ENCODE measurements around the gene TUBG1.
"Not testable (repeated sequence)": the region's sequence is repeated elsewhere in the genome, so short reads cannot be mapped to it uniquely, and the experiment has no call there.

Gene TUBG1

DNA sequence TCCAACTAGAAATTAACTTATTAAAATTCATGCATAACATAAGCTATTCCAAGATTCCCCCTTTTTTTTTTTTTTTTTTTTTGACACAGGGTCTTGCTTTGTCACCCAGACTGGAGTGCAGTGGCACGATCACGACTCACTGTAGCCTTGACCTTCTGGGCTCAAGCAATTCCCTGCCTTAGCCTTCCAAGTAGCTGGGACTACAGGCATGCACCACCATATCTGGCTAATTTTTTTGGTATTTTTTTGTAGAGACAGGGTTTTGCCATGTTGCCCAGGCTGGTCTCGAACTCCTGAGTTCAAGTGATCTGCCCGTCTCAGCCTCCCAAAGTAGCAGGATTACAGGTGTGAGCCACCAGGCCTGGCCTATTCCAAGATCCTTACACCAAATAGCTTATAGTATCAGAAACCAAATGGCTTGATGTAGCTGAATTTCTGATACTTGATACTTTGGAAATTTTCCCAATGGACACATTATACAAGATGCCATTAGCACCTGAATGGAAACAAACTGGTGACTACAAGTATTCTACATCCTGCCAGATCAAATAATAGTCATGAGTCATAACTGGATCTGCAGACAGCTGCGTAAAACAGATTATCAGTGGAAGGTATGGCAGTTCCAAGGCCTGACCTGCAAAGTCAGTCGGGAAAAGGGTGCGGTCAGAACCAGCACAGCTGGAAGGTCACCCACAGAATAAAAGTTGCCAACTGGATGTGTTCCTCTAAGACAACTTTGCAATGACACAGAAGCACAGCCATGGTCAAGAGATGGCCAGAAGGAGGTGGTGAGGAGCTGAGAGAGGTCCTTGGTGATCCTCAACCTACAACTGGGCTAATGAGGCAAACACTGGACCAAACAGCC, 14.5 kb downstream of the TUBG1 start:
- peak; percentile 89 for DNase-seq (ENCODE audit: low spot score)

- not testable (repeated sequence) for DNase-seq (ENCODE audit: low spot score)
Measured at GRCh38 chr17:42627032-42627764, 17.7 kb downstream of the TUBG1 start.

DNA sequence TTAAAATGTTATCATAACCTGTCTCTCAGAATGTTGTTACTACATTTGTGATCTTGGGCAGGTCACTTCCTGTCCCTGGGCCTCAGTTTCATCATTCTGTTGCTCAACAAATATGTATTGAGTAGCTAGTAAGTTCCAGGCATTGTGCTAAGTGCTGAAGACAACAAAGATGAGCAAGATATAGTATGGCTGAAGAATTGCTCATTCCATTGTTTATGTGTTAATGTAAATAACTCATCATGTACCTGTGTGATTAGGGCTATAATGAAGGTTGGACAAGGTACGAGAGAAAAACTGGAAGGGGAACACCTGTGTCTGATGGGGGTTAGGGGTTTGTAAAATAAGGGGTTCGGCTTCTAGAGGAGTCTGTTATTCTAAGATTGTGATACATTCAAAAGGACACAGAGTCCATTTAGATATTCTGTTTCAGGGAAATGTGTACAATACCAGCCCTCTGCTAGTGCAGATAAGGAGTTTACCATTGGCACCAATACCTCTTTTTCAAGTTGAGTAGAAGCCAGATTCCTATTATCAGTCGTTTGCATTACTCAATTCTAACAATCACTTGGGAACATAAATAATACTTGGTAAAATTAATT, 20.0 kb downstream of the TUBG1 start:
- DNase-seq (ENCODE audit: low spot score), result peak; percentile 91

GRCh38 chr17:42632949-42633444, 23.5 kb downstream of the TUBG1 start:
- peak; percentile 80 for DNase-seq (ENCODE audit: low spot score)

- peak; percentile 45 for DNase-seq (ENCODE audit: low spot score)
Measured at GRCh38 chr17:42639525-42640113, 30.1 kb downstream of the TUBG1 start.

DNA sequence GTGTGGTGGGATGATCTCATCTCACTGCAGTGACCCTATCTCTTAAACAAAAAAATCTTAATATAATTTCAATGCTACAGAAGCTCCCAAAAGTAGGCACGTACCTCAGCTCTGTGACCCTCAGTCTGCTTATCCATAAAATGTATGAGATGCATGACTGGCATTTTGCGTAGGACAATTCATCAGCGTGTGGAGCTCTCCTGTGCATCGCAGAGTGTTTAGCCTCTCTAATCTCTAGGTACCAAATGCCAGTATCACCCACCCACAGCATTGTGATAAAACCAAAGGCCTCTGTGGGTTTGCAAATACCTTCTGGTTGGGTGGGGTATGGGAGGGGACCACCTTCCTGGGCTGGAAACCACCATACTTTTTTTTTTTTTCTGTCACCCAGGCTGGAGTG, 30.6 kb downstream of the TUBG1 start:
- DNase-seq (ENCODE audit: low spot score), result peak; percentile 86

DNA sequence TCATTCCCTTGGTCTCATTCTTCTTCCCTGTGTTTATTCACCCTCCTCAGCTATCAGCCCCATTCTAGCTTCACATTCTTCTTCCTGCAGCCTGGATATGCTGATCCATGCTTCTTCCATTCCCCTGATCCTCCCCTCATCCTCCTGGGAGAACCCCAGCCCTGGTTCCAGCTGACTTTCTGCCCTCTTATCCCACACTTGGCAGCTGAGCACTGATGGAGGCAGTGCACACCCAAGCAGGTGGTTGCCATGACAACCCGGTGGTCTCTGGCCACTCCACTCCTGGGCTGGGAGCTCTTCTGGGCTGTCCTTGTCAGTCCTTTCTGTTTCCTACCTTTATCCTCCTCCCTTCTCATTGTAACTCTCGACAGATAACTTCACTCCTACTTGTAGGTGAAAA, 32.9 kb downstream of the TUBG1 start:
- no peak for DNase-seq (ENCODE audit: low spot score)

DNA sequence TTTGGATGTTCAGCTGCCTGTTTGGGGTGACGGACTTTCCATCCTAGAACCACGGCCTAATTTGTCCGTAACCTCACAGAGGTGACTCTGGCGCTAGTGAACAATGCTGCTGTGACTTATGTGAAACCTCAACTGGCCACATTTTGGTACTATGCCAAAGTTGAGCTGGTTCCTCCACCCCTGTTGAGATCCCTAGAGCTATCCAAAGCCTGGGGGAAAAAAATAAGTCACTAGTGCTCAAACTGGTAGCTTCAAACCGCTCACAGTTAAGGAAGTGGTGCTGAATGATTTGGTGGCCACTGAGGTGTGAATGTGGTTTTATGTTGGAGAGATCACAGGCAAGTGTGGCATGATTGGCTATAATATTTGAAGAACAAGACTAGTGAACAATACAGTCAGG, 38.3 kb downstream of the TUBG1 start:
- DNase-seq (ENCODE audit: low spot score), result no peak

DNA sequence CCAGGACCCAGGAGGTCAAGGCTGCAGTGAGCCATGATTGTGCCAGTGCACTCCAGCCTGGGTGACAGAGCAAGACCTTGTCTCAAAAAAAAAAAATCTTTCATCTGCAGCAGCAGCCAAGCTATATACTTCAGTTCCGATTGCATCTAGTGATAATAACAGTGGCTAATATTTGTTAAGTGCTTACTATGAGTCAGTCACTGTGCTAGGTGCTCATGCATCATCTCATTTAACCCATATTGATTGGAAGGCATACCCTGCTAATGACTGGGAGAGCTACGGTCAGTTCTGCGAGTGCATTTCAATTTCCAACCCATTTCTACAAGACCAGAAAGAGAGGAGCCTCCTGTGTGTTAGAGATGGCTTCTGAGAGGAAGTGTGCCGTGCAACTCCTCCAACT, 41.9 kb downstream of the TUBG1 start:
- DNase-seq (ENCODE audit: low spot score), result no peak

GRCh38 chr17:42653179-42654124, 44.0 kb downstream of the TUBG1 start:
- DNase-seq (ENCODE audit: low spot score), result no peak

- DNase-seq (ENCODE audit: low spot score), result no peak
Measured at GRCh38 chr17:42655528-42655927, 46.0 kb downstream of the TUBG1 start.

DNA sequence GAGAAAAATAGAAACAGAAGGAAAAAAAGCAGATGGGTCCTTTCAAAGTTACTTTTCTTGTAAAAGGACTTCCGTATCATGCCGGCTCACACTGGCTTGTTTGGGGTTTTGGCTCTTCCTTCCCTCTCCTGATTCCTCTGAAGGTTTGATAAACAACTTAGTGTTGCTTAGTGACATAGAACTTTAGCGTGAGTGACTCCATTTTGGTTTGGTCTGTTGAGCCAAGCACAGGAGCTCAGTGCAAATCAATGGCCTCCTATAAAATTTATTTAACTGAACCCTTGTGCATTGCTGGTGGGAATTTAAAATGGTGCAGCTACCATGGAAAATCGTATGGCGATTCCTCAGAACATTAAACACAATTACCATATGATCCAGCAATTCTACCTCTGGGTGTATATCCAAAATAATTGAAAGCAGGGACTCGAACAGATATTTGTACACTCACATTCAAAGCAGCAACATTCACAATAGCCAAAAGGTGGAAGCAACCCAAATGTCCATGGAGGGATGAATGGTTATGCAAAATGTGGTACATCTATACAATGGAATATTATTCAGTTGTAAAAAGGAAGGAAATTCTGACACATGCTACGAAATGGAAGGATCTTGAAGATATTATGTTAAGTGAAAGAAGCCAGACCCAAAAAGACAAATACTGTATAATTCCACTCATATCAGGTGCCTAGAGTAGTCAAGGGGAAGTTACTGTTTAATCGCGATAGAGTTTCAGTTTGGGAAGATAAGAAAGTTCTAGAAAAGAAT, 48.5 kb downstream of the TUBG1 start:
- DNase-seq (ENCODE audit: low spot score), result no peak

DNA sequence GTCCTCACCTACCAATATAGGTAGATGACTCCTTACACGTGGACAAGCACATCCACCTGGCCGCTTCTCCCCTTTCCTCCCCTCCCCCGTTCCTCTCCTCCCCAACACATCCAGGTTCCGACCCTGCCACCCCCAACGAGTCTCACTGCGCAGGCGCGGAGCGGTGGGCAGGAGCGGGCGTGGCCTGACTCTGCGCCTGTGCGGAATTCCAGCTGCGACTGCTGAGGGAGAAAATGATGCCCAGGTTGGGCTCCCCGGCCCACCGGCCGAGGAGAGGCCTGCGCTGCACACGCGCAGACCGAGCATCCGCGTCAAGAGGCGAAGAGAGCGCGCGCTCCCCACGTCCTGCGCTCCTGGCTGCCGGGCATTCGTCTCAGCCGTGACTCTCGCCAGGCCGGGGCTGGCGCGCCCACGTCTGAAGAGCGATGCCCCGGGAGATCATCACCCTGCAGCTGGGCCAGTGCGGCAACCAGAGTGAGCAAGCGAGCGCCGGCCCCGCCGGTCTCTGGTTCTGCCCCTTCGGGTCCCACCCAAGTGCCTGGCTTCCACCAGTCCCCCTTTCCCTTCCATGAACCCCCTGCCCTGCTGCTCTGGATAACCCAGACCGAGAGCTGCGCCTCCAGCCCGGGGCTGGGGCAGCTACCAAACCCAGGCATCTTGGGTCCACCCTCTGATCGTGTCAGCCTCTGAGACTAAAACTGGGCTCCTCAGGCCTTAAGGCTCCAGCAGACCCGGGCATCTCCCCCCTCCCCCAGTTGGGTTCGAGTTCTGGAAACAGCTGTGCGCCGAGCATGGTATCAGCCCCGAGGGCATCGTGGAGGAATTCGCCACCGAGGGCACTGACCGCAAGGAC, 49.8 kb downstream of the TUBG1 start, which contains the start of gene TUBG2:
TUBG2 (plus strand) TSS at position 206 of the 853 bp plus-strand sequence; CDS start at position 426, 220 bp downstream.
- peak; percentile 74 for DNase-seq (ENCODE audit: low spot score)

DNA sequence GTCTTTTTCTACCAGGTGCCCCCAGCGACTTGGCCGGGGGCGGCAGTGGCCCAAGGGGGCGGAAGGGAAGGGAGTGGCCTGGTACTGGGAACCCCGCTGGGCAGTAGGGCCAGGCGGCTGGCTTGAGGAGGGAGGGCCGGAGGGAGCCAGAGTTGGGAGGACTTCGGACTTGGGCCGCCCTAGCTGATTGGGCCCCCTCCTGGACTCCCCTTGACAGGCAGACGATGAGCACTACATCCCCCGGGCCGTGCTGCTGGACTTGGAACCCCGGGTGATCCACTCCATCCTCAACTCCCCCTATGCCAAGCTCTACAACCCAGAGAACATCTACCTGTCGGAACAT, 50.4 kb downstream of the TUBG1 start:
- DNase-seq (ENCODE audit: low spot score), result not testable (repeated sequence)

DNA sequence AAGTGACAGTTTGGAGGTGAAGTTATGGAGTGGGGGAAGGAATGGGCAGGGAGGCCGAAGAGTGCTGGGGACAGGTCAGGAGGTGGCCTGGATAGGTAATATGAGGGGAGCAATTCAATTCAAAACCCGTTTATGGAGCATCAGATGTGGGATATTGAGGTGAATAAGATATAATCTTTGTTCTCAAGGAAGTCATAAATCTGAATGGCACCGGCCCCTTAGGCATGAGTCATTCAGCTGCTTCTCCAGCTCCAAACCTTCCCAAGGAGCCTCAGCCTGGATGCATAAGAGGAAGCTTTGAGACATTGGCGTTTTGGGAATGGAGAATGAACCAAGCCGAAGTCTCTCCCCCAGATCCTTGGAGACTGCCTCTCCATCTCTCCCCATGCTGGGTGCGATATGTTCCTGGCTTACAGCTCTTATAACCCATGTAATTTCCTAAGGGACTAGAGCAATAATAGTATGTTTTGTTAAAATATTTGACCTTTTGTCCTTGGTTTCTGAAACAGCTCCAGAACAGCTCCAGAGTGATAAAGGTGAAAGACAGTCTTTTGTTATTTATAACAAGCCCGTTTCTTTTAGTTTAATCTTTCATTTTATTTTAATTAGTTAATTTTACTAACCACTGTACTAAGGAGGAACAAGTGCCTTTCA, 51.3 kb downstream of the TUBG1 start:
- DNase-seq (ENCODE audit: low spot score), result no peak
